ENCODE results near the gene PPFIBP1.
"Not testable (repeated sequence)": the region's sequence is repeated elsewhere in the genome, so short reads cannot be mapped to it uniquely, and the experiment has no call there.

PPFIBP1 gene

DNA sequence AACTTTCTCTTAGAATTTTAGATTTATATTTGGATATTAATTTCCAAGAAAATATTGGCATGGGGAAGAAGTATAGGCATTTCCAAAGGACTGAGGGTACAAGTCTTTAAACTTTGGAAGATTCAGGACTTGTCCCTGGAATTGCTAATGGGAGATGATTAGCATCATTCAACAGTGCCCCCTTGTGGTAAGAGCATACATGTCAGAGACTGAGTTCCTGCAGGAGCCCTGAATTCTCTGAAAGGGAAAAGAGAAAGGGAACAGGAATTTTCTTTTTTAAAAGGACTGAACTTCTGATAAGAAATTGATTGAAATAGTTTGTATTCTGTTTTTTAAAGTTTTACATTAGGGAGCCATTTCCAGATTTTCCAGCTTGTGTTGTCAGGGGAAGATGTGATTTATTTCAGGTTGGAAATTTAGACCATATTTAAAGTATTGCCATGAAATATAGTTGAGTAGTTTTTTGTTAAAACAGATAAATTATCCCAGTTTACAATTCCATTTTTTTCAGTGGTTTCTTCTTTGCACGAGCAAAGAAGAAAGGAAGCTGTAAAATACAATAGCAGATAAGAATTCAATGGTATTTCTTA is 128.3 kb downstream of the PPFIBP1 start:
- Histone ChIP-seq H3K27me3 (ENCODE audit: insufficient read depth, poor library complexity, severe bottlenecking) (no peaks in the 10 kb centered on the region), H3K9me3 (ENCODE audit: severe bottlenecking) (no peaks in the 10 kb centered on the region), H3K36me3 (ENCODE audit: low read depth) (peaks cover 7% of the 10 kb centered on the region; the same call in 1 of the 2 replicates), H3K4me3 (ENCODE audit: severe bottlenecking) (no peak overlapping the region), H3K27ac (ENCODE audit: poor library complexity, severe bottlenecking) (no peak overlapping the region), H3K4me1 (ENCODE audit: insufficient read depth, poor library complexity, severe bottlenecking) (no peaks in the 10 kb centered on the region)
- 0 out of 3 replicates have a peak, but pooled peaks have one; percentile 49 for ATAC-seq (ENCODE audit: low read depth)
- TF ChIP-seq, protein P1, sequence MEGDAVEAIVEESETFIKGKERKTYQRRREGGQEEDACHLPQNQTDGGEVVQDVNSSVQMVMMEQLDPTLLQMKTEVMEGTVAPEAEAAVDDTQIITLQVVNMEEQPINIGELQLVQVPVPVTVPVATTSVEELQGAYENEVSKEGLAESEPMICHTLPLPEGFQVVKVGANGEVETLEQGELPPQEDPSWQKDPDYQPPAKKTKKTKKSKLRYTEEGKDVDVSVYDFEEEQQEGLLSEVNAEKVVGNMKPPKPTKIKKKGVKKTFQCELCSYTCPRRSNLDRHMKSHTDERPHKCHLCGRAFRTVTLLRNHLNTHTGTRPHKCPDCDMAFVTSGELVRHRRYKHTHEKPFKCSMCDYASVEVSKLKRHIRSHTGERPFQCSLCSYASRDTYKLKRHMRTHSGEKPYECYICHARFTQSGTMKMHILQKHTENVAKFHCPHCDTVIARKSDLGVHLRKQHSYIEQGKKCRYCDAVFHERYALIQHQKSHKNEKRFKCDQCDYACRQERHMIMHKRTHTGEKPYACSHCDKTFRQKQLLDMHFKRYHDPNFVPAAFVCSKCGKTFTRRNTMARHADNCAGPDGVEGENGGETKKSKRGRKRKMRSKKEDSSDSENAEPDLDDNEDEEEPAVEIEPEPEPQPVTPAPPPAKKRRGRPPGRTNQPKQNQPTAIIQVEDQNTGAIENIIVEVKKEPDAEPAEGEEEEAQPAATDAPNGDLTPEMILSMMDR (IDR thresholded peaks at IDR 0.05; ENCODE audit: poor library complexity, severe bottlenecking): peak; percentile 79
- no peak for DNase-seq (ENCODE audit: low spot score)

DNA sequence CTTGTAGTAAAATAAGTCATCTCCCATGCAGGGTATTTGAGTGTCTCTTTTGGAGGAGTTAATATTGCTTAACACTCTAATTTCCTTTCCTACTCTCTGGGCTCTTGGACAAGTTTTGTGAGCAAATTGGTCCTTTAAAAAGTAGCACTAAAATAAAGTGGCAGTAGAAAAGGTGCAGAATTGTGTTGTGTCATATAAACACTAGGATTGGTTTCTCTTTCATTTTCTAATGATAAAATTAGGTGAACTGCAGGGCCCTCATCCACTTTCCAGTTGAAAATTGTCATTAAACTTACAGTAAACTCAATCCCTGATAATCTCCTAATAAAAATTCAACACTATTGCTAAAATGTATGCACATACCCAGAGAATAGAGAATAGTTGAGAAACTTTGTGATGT is 129.7 kb downstream of the PPFIBP1 start:
- Histone ChIP-seq H3K27ac (ENCODE audit: poor library complexity, severe bottlenecking) (no peak overlapping the region), H3K36me3 (ENCODE audit: low read depth) (0 out of 2 replicates have a peak, but pooled peaks cover 7% of the 10 kb centered on the region), H3K4me3 (ENCODE audit: severe bottlenecking) (no peak overlapping the region), H3K9me3 (ENCODE audit: severe bottlenecking) (no peaks in the 10 kb centered on the region), H3K27me3 (ENCODE audit: insufficient read depth, poor library complexity, severe bottlenecking) (no peaks in the 10 kb centered on the region), H3K4me1 (ENCODE audit: insufficient read depth, poor library complexity, severe bottlenecking) (no peaks in the 10 kb centered on the region)
- ATAC-seq (ENCODE audit: low read depth): no peak
- no peak for DNase-seq (ENCODE audit: low spot score)
- TF ChIP-seq, protein P1 (IDR thresholded peaks at IDR 0.05; ENCODE audit: poor library complexity, severe bottlenecking): no peak

DNA sequence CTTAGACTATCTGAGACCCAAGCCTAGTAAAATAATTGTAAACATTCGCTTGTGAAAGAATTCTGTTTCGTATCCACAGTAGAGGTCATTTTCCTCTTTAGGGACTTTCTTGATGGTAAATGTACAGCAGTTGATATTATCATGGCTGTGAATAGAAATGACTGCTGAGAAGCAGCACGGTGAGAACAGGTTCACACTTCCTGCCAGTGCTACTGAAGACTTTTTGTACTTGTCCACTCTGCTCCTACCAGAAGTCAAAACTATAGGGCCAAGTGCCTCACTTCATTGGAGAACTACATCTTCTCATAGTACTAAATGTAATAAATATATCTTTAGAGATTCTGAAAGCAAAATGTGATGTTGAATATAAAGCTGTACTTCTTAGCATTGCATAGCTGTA is 131.5 kb downstream of the PPFIBP1 start:
- DNase-seq (ENCODE audit: low spot score); H3K4me3 ChIP-seq (ENCODE audit: severe bottlenecking); H3K27ac ChIP-seq (ENCODE audit: poor library complexity, severe bottlenecking); ATAC-seq (ENCODE audit: low read depth); H3K36me3 ChIP-seq (ENCODE audit: low read depth); H3K9me3 ChIP-seq (ENCODE audit: severe bottlenecking); H3K4me1 ChIP-seq (ENCODE audit: insufficient read depth, poor library complexity, severe bottlenecking); H3K27me3 ChIP-seq (ENCODE audit: insufficient read depth, poor library complexity, severe bottlenecking): not testable (repeated sequence)

DNA sequence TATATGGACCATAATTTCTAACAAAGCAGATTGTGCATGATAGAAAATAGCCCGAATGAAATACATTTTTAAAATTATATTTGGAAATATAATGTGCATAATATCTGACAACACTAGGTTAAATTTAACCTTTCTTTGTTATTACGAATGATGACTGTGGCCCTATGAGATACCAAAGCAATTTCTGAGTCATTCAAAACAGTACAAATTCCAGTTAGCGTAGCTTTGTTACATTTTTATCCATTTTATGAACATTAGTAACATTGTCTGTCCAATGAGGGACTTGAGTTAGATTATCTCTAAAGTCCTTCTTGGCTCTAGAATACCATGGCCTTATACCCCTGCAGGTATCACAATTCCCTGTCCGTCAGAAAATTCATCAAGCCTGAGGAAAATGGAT is 133.3 kb downstream of the PPFIBP1 start:
- H3K36me3 ChIP-seq (ENCODE audit: low read depth): 0 out of 2 replicates have a peak, but pooled peaks cover 7% of the 10 kb centered on the region
- no peak overlapping the region for H3K27ac ChIP-seq (ENCODE audit: poor library complexity, severe bottlenecking)
- ATAC-seq (ENCODE audit: low read depth) (no peak), DNase-seq (ENCODE audit: low spot score) (no peak)
- no peaks in the 10 kb centered on the region for H3K4me1 ChIP-seq (ENCODE audit: insufficient read depth, poor library complexity, severe bottlenecking)
- no peaks in the 10 kb centered on the region for H3K27me3 ChIP-seq (ENCODE audit: insufficient read depth, poor library complexity, severe bottlenecking)
- no peak overlapping the region for H3K4me3 ChIP-seq (ENCODE audit: severe bottlenecking)
- TF ChIP-seq, protein P1 (IDR thresholded peaks at IDR 0.05; ENCODE audit: poor library complexity, severe bottlenecking): no peak
- H3K9me3 ChIP-seq (ENCODE audit: severe bottlenecking): no peaks in the 10 kb centered on the region

DNA sequence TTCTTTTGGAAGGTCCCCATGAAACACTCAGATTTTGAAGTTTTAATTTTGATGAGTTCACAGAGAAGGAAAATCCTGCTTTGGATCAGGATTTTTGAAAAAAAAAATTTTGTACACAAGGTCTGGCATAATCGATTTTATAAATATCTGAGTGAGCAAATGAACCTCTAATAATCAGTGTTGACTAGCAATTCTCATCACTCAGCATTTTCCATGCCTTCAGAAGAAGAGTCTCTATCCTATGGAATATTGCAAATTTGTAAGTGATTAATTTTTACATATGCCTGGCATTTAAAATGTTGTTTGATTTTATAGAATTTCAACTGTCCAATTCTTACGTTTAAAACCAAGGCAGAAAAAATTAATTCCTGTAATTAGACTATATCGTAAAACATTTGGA is 141.7 kb downstream of the PPFIBP1 start:
- Histone ChIP-seq H3K36me3 (ENCODE audit: low read depth) (peaks cover 2% of the 10 kb centered on the region; the same call in 1 of the 2 replicates), H3K9me3 (ENCODE audit: severe bottlenecking) (no peaks in the 10 kb centered on the region), H3K27me3 (ENCODE audit: insufficient read depth, poor library complexity, severe bottlenecking) (no peaks in the 10 kb centered on the region), H3K4me3 (ENCODE audit: severe bottlenecking) (no peak overlapping the region), H3K27ac (ENCODE audit: poor library complexity, severe bottlenecking) (no peak overlapping the region), H3K4me1 (ENCODE audit: insufficient read depth, poor library complexity, severe bottlenecking) (no peaks in the 10 kb centered on the region)
- TF ChIP-seq, protein P1 (IDR thresholded peaks at IDR 0.05; ENCODE audit: poor library complexity, severe bottlenecking): no peak
- no peak for DNase-seq (ENCODE audit: low spot score)
- ATAC-seq (ENCODE audit: low read depth): no peak

Measured in RWPE2 (cell line).